Keratinocyte (primary cell): ENCODE measurements around the gene RBM44.

Source experiments
- CTCF ChIP-seq, 3 experiments: IDR thresholded peaks in 1 of 3; conservative IDR thresholded peaks in 1 of 3; optimal IDR thresholded peaks in 1 of 3; 2 replicates in 2 of 3; 3 replicates in 1 of 3; pipeline versions ENCODE3 to v1.5.1; 2011; ENCODE audit warnings: low read length in 3 of 3, mild to moderate bottlenecking in 3 of 3, moderate library complexity in 2 of 3, control low read depth in 1 of 3, inconsistent platforms in 1 of 3; ENCODE audit not compliant: insufficient read depth in 2 of 3; ENCODE audit errors: extremely low read depth in 1 of 3
- EZH2 ChIP-seq: IDR thresholded peaks from one replicate; pipeline ENCODE4 v1.6.1; 2012; ENCODE audit warnings: inconsistent platforms, mild to moderate bottlenecking, low read length, moderate library complexity

GRCh38 chr2:237859082-237859433, 60.5 kb downstream of the RBM44 start:
- TF ChIP-seq CTCF (optimal IDR thresholded peaks at IDR 0.05 in 1 of 3, IDR thresholded peaks at IDR 0.05 in 1 of 3, conservative IDR thresholded peaks at IDR 0.05 in 1 of 3; ENCODE audit: extremely low read depth in 1 of 3, insufficient read depth in 2 of 3, low read length in 3 of 3) (no peak), EZH2 (no peak)
